Measurements from ENCODE around the gene PNMA8A.
"Not testable (repeated sequence)": the region's sequence is repeated elsewhere in the genome, so short reads cannot be mapped to it uniquely, and the experiment has no call there.

Gene PNMA8A, protein sequence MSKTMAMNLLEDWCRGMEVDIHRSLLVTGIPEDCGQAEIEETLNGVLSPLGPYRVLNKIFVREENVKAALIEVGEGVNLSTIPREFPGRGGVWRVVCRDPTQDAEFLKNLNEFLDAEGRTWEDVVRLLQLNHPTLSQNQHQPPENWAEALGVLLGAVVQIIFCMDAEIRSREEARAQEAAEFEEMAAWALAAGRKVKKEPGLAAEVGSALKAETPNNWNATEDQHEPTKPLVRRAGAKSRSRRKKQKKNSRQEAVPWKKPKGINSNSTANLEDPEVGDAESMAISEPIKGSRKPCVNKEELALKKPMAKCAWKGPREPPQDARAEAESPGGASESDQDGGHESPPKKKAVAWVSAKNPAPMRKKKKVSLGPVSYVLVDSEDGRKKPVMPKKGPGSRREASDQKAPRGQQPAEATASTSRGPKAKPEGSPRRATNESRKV
- 0 to 0.18 reads per million in 2 experiments for total RNA-seq

DNA sequence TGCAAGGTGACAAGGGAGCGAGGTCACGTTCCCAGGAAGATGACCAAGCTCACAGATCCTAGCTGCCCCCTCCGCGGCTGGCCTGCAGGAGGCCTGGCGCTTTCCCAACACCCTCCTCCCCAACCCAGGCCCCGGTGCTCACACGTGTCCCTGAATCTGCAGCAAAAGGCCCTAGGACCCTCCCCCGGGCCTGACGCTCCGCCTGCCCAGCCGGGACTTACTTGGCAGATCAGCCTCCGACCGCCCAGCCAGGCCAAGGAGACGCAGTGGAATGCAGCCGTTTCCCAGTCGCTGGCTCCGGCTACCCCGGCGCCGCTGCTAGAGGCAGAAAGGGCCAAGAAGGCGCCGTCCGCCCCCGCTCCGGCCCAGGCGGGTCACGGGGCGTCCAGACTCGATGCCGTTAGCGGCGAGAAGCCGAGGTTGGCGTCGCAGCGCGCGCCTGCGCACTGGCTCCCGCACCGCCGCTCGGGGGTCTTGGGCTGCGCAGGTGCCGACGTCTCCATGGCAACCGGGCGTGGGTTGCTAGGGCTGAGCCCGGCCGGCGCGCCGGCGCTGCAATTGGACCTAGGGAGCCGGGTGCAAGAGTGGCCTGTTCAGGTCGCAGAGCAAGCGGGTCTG, at the start of gene PNMA8A:
PNMA8A (minus strand) TSS at position 448 of the 618 bp plus-strand sequence. CDS start 528 bp downstream, outside the sequence.
- DNase-seq (ENCODE audit: low read depth): no peak

DNA sequence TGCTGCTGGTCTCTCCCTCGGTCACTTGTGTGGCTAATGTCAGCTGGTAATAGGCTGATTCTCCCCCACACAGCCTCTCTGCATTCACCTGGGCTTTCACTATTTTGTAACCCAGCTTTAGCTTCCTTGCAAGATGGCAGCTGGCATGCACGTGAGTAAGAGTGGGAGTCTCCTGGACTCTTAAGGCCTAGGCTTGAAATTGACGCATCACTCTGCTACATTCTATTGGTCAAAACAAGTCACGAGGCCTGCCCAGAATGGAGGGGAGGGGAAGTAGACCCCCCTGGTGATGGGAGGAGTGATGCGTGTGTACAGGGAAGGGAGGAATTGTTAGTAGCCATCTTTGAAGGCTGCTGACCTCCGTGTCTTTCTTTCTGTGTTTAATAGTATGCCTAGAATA, 49.3 kb upstream of the PNMA8A start:
- DNase-seq (ENCODE audit: low read depth): no peak

DNA sequence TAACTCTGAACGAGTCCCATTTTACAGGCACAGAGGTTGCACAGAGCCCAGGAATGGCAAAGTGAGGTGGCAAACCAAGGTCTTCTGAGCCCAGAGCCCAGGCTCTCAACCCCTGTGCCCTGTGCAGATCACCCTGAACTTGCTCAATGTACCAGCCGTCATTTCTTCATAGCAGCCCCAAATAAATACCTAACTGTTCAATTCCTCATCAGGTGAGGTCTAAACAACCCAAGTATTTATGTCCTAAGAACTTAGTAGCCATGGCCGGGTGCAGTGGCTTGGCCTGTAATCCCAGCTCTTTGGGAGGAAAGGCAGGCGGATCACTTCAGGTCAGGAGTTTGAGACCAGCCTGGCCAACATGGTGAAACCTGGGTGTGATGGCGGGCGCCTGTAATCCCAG, 46.1 kb upstream of the PNMA8A start:
- DNase-seq (ENCODE audit: low read depth): no peak

DNA sequence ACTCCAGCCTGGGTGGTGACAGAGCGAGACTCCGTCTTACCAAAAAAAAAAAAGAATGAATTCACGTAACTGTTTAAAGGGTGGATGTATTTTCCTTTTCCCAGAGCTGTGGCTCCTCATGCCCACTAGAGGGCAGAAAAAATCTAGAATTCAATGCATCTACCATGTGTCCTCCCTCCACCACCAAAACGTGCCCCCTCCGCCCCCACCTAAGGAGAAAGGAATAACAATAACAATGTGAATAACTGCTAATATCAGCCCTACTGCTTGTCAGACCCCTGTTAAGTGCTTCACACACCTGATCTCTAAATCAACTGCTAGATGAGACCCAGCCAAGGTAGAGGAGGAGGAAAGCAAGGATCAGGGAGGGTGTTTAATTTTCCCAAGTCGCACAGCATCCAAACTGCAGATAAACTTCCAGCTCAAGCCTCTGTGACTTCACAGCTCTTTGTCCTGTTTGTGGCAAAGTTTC, 44.6 kb upstream of the PNMA8A start:
- no peak for DNase-seq (ENCODE audit: low read depth)

DNA sequence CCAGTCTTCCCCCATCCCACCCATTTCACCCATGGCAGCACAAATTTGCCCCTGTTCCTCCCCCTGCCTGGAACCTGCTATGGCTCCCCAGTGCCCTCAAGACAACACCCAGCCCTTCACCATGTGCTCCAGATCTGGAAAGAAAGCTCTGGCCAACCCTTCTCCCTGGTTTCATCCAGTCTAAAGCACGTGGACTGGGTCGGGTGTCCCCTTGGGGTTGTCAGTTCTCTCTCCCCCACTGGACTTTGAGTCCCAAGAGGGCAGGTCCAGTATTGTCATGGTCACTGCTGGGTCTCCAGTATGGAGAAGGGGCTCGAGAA, 43.9 kb upstream of the PNMA8A start:
- DNase-seq (ENCODE audit: low read depth): no peak

DNA sequence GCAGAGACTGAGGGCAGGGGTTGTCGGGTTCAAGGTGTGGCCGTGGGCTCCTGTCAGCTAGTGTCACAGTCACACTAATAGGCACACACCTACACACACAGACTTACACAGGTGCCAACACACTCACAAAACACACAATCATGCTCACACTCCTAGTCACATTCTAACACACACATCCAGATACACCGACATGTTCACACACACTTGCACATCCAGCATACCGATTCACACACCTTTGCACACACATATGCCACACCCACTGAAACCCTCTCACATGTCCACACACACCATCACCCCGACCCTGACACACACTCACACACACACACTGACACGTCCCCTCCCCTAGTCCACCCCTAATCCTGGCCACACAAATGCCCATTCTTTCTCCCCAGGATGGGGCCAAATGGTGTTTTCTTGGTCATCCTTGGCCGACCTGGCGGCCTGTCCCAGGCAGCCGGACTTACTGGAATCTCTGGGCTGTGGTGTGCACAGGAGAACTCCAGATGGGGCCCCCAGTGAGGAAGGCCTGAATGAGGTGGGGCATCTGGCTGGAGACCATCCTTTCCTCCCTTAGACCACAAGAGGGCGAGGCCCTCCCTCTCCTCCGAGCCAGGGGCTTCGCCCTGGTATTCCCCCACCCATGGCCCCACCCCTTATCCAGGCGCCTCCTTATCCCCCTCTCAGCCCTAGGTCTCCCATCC, 43.4 kb upstream of the PNMA8A start:
- DNase-seq (ENCODE audit: low read depth): no peak

DNA sequence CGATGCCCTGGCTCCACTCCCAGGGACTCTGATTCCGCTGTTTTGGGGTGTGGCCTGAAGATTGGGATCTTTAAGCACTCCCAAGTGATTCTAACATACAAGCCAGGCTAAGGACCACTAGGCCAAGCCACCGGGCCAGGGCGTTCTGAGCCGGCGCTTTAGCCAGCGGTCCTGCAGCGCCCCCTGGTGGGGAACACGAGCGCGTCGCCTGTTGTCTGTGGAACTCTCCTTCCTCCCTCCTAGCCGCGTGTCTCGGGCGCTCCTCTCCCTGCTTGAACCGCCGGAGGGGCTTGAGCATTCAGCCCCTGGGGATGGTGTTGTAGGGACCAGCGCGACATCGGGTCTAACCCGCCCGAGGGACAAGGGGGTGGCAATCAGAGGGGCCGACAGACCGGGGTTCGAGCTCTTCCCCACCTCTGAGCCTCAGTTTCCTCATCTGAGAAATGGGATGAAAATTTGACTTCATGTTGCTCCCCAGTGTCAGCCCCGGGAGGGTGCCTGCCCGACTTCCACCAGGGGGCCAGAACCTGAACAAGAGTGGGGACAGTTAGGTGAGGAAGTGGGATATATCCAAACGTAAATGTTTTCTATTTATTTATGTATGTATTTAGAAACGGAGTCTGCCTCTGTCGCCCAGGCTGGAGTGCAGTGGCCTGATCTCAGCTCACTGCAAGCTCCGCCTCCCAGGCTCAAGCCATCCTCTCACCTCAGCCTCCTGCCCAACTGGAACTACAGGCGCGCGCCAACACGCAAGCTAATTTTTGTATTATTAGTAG, 42.3 kb upstream of the PNMA8A start:
- DNase-seq (ENCODE audit: low read depth): peak; percentile 66

DNA sequence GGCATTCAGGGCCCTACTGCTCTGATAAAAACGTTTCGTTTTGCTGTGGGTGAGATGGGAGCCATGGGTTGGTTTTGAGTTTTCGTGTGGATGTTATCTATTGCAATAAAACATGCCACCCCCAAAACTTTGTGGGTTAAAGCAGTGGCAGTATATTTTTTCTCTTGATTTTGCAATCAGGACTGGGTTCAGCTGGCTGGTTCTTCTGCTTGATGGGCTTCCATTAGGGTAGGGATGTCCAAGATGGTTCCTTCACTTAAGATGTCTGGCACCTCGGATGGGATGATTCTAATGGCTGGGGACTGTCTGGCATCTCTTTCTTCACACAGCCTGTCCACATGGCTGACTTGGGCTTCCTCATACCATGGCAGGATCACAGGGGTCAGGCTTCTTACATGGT, 39.9 kb upstream of the PNMA8A start:
- DNase-seq (ENCODE audit: low read depth): no peak

DNA sequence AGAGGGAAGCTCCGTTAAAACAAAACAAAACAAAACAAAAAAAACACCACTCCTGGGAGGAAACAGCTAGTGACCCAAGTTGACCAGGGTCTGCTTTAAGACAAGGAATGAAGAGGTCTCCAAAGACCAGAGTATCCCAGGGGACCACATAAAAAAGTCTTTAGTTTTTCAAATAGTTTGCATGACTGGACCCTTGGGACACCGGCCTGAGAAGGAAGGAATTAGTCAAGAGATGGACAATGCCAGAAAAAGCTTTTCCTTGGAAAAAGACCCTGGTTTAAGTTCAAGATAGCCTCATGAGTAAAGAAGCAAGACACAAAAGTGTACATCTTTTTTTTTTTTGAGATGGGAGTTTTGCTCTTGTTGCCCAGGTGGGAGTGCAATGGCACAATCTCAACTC, 36.8 kb upstream of the PNMA8A start:
- no peak for DNase-seq (ENCODE audit: low read depth)

DNA sequence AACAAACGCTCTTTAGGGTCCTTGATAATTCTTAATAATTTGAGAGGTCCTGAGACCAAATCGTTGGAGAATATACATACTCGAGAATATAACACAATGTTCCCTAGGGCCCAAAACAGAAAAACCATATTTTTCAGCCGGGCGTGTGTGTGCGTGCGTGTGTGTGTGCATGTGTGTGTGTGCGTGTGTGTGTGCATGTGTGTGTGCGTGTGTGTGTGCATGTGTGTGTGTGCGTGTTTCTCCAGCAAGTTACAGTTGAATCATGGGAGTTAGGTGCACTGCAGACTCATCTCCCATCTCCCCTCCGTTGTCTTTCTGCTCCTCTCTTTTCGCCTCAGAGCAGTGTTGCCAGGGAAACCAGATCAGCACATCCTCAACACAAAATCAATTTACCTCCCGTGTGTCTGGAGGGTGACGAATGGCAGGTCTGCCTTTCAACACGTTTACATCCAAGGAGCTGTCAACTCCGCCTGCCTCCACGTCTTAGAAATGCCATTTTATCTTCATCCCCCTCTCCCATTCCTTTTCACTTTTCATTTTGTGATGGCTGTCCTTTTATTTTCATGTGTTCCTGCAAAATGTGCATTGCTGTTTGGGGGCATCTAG, 32.6 kb upstream of the PNMA8A start:
- no peak for DNase-seq (ENCODE audit: low read depth)

DNA sequence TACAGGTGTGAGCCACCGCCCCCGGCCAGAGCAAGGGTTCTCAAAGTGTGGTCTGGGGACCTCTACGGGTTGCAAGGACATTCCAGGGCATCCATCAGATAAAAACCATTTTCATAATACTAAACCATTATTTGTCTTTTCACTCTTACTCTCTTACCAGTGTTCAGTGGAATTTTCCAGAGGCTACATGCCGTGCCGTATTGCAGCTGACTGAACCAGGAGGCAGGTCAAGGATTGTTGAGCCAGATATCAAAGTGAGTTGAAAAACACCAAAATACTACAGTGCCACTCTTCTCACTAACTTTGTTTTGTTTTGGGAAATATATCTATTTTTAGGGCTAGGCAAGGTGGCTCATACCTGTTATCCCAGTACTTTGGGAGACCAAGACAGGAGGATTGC, 31.5 kb upstream of the PNMA8A start:
- DNase-seq (ENCODE audit: low read depth): no peak

DNA sequence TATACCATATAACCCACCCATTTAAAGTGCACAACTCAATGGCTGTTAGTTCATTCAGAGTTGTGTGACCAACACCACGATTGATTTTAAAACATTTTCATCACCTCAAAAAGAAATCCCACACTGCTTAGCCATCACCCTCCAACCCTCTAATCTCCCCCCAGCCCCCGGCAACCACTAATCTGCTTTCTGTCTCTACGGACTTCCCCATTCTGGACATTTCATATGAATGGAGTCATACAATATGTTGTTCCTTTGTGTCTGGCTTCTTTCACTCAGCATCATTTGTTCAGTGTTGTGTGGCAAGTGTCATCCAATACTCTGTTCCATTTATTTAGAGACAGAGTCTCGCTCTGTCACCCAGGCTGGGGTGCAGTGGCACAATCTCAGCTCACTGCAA, 28.3 kb upstream of the PNMA8A start:
- DNase-seq (ENCODE audit: low read depth): no peak

DNA sequence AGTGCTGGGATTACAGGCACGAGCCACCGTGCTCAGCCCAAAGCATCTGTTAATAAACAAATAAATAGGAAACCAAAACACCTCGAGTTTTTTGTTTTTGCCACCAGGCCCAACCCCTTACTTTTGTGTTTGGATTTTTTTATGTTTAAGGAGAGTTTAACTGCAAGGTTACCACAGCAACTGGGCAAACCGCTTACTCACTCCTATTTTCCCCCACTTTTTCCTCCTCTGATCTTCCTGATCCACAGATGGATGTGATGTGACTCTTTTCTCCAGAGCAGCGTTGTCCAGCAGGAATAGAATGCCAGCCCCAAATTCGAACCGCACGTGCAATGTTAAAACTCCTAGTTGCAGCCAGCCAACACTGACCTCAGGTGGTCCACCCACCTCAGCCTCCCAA, 26.4 kb upstream of the PNMA8A start:
- DNase-seq (ENCODE audit: low read depth): no peak

DNA sequence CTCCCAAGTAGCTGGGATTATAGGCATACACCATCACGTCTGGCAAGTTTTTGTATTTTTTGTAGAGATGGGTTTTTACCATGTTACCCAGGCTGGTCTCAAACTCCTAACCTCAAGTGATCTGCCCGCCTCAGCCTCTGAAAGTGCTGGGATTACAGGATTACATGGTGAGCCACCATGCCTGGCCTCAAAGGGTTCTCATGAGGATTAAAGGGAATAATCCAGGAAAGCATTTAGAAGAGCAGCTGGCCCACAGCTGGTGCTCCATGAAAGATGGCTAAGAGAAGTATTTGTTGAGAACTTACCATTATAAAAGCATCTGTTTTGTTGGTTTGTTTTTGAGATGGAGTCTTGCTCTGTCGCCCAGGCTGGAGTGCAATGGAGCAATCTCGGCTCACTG, 25.5 kb upstream of the PNMA8A start:
- DNase-seq (ENCODE audit: low read depth): not testable (repeated sequence)

DNA sequence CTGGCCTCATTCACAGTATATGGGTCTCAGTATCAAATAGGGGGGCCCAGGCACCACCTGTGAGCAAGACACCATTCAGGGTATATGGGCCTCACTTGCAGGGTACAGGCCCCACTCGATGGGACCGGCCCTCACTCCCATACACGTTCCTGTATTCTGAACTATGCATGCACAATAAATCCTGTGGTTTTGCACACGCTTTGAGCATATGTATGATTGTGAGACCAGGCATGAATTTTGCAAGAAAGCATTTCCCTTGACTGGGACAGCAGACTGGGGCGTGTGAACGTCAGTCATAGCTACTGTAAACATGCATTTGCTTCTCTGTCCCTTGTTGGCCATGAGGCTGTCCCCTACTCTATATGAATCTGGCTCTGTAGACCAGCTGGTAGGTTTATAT, 24.9 kb upstream of the PNMA8A start:
- no peak for DNase-seq (ENCODE audit: low read depth)

DNA sequence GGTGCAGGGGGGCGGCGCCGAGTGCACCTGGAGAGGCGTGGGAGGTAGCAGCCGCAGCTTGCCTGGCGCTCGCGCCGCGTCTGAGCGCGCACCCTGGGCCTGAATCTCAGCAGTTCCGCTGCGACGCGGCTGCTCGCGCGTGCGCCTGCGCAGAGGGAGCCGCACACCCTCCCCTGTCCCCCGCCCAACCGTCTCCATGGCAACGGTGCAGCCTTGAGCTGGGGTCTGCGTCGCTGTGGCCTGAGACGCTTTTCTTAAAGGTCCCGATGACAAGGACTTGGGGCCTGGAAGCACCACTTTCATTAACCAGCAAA, 24.4 kb upstream of the PNMA8A start, which contains the start of gene PNMA8B:
PNMA8B (minus strand) TSS at position 82 of the 314 bp plus-strand sequence. CDS start 402 bp downstream, outside the sequence.
- peak; percentile 27 for DNase-seq (ENCODE audit: low read depth)

DNA sequence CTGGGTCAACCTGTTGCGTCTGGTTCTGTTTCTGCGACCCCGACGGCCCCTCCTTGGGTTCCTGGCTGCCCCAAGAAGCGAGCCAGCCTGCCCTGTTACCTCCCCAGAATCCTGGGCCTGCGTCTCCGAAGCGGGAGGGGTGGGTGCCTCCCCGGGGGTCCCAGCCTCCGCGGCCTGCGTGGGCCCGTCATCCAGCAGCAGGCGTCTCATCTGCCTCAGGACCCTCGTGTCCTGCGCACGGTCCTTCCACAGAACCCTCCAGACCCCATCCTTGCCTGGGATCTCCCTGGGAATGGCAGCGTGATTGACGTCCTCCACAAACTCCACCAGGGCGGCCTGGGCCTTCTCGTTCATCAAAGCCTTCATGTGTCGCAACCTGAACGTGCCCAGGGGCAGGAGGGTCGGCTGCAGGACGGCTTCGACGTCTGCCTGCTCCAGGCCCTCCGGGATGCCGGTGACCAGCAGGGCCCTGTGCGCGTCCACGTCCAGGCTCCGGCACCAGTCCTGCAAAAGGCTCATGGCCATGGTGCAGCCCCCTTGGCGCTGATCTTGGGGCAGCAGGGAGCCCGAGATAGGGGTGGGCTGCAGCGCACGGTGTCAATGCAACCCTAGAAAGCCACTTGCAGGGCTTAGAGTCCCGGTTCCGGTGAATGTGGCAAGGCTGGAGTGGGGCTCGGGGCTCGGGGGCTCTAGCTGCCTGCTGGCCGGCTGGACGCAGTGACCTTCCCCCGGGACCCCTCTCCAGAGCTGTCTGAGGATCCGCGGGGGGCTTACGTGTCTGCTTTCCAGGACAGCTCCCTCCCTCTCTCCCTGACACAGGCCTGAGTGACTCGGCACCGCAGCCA, 23.8 kb upstream of the PNMA8A start:
- DNase-seq (ENCODE audit: low read depth): no peak

DNA sequence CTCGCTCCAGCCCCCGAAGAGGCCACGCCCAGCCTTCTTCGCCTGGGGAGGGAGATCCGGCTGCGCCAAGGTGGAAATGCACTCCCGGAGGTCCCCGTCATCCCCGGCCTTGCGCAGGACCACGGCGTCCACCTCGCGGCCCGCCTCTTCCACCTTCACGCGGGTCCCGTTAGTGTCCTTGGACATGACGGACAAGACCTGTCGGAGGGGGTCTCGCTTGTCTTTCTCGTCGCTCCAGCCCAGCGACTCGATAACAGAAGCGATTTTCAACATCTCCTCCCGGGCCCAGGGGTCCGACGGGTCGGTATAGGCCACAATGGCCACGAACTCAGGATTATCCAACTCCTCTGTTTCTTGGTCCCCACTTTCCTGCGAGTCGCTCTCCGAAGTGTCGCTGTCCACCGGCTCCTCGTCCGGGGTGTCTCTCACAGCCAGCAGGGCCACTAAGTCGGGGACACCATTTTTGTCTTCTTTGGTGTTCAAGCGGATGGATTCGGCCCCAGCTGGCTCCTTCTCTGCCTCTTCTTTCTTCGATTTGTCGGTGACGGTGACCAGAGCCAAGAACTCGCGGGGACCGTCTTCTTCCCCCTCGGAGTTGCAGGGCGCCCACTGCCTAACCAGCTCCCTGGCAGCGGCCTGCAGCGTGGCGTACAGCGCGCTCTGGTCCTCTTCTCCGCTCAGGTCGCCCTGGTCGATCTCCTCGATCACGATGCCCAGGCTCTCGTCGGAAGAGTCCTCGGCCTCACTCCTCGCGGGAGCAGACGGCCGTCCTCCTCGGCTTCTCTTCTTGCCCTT, 23.0 kb upstream of the PNMA8A start:
- DNase-seq (ENCODE audit: low read depth): no peak

DNA sequence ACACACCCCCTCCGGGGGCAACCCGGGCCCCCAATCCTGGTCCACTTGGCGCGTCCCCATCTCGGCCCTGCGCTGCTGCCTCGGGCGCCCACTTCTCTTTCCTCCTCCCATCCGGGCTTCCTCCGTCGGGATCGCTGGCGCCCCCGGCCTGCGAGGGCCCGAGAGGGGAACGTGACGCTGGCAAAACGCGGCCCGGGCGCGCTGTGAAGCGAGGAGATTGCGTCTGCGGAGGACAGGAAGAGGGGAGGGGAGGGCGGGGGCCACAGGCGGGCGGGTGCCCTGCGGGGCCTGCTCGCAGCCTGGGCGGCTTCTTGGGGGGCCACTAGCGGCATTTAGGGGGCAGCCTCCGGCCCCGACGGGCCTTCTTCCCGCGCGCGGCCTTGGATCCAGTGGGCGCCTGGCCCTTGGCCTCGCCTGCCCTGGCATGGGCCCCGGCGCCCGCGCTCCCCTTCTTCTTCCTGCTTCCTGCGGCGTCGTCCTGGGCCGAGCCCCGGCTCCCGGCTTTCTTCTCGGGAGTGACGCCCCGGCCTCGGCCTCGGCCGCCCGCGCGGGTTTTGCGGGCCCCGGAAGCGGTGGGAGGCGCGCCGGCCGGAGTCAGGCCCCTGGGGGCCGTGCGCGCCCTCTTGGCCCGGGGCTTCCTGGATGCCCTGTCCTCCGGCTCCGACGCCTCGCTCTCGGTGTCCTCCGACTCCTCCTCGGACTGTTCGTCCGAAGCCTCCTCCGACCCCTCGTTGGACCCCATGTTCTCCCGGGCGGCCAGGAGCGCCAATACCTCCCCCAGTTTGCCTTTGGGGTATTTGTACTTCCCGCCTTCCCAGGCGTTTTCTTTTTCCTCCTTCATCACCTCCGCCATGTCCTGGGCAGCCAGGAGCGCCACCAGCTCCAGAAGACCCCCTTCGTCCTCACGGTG, 22.1 kb upstream of the PNMA8A start:
- peak; percentile 20 for DNase-seq (ENCODE audit: low read depth)
